D721Med (cell line): ENCODE measurements around the gene CHRNA1.
A peak's percentile ranks its signal among the peaks of the same experiment; 100 is the strongest.

Experiments used
- DNase-seq: peaks from one replicate; pipeline ENCODE4 v3.0.0; 2011; ENCODE audit warnings: low spot score; ENCODE audit not compliant: insufficient read length
- FAIRE-seq: peaks from 2 replicates; lab custom pipeline; 2011; peaks lifted over from hg19 to GRCh38; lab: Jason Lieb, UNC
- TF ChIP-seq, protein P1 (sequence below): IDR thresholded peaks from 2 replicates; pipeline ENCODE4 v1.5.1; 2012; ENCODE audit warnings: mild to moderate bottlenecking, control low read depth; ENCODE audit not compliant: insufficient read depth; ENCODE audit errors: missing control alignments

Gene CHRNA1

GRCh38 chr2:174738841-174739240 is 25.4 kb downstream of the CHRNA1 start:
- FAIRE-seq: no peak
- no peak for DNase-seq
- TF ChIP-seq, protein P1, sequence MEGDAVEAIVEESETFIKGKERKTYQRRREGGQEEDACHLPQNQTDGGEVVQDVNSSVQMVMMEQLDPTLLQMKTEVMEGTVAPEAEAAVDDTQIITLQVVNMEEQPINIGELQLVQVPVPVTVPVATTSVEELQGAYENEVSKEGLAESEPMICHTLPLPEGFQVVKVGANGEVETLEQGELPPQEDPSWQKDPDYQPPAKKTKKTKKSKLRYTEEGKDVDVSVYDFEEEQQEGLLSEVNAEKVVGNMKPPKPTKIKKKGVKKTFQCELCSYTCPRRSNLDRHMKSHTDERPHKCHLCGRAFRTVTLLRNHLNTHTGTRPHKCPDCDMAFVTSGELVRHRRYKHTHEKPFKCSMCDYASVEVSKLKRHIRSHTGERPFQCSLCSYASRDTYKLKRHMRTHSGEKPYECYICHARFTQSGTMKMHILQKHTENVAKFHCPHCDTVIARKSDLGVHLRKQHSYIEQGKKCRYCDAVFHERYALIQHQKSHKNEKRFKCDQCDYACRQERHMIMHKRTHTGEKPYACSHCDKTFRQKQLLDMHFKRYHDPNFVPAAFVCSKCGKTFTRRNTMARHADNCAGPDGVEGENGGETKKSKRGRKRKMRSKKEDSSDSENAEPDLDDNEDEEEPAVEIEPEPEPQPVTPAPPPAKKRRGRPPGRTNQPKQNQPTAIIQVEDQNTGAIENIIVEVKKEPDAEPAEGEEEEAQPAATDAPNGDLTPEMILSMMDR: no peak

GRCh38 chr2:174731546-174731945 is 32.7 kb downstream of the CHRNA1 start:
- FAIRE-seq (no peak), DNase-seq (no peak)
- TF ChIP-seq, protein P1: no peak

- DNase-seq (no peak), FAIRE-seq (no peak)
- TF ChIP-seq, protein P1: no peak
Measured at GRCh38 chr2:174730698-174731018, 33.6 kb downstream of the CHRNA1 start.

DNA sequence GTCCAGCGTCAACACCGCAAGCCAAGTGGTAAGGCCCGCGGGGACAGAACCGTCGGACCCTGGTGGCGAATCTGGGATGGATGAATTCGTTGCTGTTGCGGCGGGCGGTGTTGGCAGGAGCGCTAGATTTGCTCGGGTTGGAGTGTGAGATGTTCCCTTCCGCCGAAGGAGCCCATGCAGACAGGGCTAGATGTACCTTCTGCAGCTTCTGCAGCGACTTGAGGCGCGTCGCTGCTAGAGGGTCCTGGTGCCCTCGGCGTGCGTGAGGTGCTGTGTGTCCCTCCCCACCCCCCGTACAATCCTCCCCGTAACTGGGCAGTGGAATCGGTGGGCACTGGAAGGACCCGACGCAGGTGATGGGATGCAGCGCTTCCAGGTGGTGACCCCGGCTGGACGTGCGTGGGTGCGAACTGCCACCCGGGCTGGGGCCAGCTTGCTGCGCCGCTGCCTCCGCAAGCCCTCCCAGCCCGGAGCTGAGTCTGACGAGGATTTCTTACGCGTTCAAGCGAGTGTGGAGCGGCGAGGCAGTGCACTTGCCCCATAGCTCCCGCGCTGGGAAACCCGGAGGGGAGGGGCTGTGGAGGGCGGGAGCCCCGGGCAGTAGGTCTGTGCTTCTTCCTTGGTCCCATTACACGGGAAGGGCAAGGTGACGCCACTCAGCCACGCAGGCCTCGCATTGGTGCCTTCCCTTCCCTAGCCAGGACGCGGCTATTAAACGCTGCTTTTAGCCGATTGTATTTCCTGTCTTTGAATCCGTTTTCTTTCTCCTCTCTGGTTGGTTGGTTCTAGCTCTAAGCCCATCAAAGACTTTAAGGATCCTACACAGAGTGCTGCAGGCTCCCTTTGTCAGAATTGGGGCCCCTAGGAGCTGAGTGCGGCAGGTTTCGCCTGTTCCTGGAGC is 34.2 kb downstream of the CHRNA1 start:
- DNase-seq: peak; percentile 27
- no peak for FAIRE-seq
- TF ChIP-seq, protein P1: no peak

GRCh38 chr2:174728096-174728495 is 36.2 kb downstream of the CHRNA1 start:
- no peak for FAIRE-seq
- DNase-seq: no peak
- TF ChIP-seq, protein P1: no peak

- no peak for DNase-seq
- no peak for FAIRE-seq
- TF ChIP-seq, protein P1: no peak
Measured at GRCh38 chr2:174726212-174726611, 38.1 kb downstream of the CHRNA1 start.

GRCh38 chr2:174722942-174723592 is 41.2 kb downstream of the CHRNA1 start:
- TF ChIP-seq, protein P1: no peak
- no peak for DNase-seq
- no peak for FAIRE-seq
